Adipose tissue (tissue), 3 donors: ENCODE results near the gene GPR157. TPM values are rescaled to one million over a fixed set of nuclear protein-coding genes. Genes with fewer than 3 reads are reported as not detected.
"Not testable (repeated sequence)": the region's sequence is repeated elsewhere in the genome, so short reads cannot be mapped to it uniquely, and the experiment has no call there.

Source experiments
- H3K27ac ChIP-seq: one replicate; pipeline ENCODE4 v1.5.1; 2013; ENCODE audit warnings: low read depth, low read length
- WGBS, 3 donors: extraction: QIAGEN DNeasy Blood & Tissue Kit; methylation state at CpG; one replicate each; pipeline ENCODE4 v1.1.7; 2013; 5-methylcytosine and 5-hydroxymethylcytosine counted together
- polyA plus RNA-seq, 3 donors: library from polyadenylated mRNA; stranded (reverse); fragments of 200-250 nt; gene quantifications; one replicate each; pipeline ENCODE4 v1.2.3, GENCODE V29; 2013
- donor health status: healthy with polysubstance abuse.
- donor health status: Bipolar disorder and iron deficiency.
- donor health status: healthy.

The GPR157 gene
- polyA plus RNA-seq, 3 donors = 1.7 to 3.7 (median 2.2) TPM

DNA sequence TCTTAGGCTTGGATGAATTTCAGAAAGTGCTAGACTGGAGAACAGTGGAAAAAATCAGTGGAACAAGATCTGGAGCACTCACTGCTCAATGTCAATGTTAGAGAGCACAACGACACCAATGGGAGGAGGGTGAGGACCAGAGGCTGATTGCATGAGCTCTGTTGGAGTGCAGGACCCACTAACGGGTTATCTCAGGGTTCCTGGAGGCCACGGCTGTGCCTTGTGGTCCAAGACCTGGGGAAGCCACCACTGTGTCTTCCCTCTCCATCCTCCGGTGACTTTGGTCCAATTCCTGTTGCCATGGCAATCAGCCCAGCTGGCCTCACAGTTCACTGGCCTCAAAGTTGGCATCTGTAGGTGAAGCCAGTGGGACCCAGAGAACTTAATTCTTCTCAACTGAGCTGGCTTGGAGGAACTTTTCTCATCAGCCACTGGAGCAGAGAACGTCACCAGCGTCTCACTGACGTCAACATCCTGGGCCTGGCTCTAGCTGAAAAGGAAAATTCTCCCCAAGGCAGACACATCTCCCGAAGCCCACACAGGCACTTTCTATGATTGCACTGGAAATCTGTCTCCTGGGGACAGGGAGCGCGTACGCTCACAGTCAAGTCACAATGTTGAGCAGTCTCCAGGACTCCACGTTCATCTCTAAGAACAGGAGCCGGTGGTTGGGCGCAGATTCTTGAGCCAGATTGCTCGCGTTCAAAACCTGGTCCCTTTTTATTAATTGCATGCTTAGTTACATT is 21.9 kb upstream of the GPR157 start:
- WGBS, 3 donors = 62 to 74% (median 73%) methylated on average over 16 of the region's 16 CpGs
- no peak overlapping the region for H3K27ac ChIP-seq

DNA sequence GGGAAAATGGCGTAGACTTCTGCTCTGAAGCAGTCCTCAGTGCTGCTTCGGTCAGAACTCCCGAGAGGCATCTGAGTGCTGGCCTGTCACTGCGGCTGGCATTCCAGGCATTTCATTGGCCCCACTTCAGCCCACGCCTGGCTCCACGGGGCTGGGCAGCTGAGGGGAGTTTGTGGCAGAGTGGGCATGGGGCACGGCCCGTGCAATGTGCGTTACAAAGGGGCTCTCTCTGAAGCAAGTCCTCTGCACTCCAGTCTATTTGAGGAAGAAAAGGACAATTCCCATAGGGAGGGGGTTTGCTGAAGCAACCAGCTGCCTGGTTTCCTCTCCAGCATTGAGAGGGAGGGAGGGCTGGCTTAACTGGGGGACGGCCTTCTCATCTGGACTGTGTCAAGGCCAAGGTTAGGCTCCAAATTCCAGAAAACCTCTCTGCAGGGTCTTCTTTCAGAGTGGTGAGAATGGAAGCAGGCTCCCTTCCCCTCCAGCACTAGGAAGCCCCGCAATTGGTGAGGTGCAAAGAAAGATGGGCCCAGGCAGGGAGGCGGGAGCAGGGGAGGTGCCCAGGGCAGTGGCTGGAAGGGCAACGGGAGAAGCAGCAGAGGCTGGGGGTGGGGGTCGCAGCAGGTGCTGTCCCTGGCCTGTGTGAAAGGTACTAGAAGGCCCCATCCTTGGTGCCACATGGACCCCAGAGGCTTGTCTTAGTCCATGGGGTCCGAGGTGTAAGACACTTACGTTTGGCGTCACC is 21.1 kb upstream of the GPR157 start:
- 74 to 79% (median 76%) methylated on average over 17 of the region's 17 CpGs for WGBS, 3 donors
- no peak overlapping the region for H3K27ac ChIP-seq

DNA sequence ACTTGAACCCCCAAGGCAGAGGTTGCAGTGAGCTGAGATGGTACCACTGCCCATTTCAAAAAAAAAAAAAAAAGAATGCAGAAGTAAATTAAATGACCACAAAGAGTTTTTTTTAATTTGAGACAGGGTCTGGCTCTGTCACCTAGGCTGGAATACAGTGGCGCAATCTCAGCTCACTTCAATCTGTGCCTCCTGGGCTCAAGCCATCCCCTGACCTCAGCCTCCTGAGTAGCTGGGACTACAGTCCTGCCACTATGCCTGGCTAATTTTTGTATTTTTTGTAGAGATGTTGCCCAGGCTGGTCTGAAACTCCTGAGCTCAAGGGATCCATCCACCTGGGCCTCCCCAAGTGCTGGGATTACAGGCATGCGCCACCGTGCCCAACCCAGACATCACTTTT is 20.2 kb upstream of the GPR157 start:
- WGBS, 3 donors = 95 to 98% (median 97%) methylated on average over 3 of the region's 3 CpGs
- no peak overlapping the region for H3K27ac ChIP-seq

DNA sequence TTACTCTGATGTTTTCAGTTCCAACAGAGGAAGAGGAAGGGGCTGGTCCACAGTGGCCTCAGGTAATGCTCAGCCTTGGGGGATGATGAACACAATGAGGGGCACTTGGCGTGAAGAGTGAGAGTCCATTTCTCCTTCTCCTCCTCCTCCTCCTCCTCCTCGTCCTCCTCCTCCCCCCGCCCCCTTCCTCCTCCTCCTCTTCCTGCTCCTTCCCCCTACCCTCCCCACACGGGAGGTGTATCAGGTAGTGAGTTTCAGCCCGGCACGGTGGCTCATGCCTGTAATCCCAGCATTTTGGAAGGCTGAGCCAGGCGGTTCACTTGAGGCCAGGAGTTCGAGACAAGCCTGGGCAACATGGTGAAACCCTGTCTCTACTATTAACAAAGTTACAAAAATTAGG is 17.3 kb upstream of the GPR157 start:
- WGBS, 3 donors = 60 to 71% (median 61%) methylated on average over 8 of the region's 8 CpGs
- H3K27ac ChIP-seq = no peak overlapping the region

DNA sequence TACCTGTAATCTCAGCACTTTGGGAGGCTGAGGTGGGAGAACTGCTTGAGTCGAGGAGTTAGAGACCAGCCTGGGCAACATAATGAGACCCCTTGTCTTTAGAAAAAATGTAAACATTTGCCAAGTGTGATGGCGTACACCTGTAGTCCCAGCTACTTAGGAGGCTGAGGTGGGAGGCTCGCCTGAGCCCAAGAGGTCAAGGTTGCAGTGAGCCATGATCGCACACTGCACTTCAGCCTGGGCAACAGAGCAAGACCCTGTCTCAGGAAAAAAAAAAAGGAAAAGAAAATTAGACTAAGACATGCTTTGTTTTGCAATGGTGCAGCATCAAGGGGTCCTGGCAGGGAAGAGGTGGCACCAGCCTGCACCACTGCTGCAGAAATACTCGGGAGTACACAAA is 16.8 kb upstream of the GPR157 start:
- WGBS, 3 donors = 82 to 95% (median 89%) methylated on average over 5 of the region's 5 CpGs

DNA sequence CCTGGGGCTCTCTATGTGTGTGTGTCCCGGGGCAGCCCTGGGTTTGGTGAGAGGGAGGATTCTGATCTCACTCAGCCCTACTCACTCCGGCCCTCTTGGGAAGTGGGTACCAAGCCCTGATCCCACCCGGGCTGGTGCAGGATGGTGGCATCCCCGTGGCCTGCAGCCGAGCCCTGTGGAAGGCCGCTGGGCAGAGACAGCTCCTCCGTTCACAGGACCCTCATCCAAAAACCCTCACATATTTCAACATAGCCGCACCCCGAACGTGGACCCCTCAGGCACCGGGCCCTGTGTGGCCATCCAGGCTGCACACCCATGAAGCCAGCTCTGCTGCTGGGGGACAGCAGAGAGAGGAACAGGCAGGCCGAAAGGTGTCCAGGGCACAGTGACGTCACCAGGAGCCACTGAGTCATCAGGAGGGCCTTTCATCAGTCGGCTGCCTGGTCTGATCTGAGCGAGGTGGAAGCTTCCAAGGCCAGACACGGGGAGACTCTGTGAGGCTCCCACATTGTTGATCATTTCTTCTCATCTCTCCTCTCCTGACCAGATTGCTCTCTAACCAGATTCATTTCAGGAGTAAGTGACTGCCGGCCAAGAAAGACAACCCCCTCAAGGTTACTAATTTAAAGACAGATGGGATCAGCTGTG is 16.2 kb upstream of the GPR157 start:
- WGBS, 3 donors = 84% methylated on average over 17 of the region's 17 CpGs

More for the DNA sequence above, 16.8 kb upstream of the GPR157 start:
- H3K27ac ChIP-seq = no peak overlapping the region

DNA sequence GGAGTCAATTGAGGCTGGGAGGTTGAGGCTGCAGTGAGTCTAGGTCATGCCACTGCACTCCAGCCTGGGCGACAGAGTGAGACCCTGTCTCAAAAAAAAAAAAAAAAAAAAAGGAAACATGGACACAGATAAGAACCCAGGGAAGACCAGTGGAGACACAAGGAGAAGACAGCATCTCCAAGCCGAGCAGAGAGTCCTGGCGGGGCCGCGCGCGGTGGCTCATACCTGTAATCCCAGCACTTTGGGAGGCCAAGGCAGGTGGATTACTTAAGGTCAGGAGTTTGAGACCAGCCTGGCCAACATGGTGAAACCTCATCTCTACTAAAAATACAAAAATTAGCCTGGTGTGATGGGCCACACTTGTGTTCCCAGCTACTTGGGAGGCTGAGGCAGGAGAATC is 15.6 kb upstream of the GPR157 start:
- 95 to 97% (median 96%) methylated on average over 7 of the region's 7 CpGs for WGBS, 3 donors

More for the DNA sequence above, 16.2 kb upstream of the GPR157 start:
- no peak overlapping the region for H3K27ac ChIP-seq

GRCh38 chr1:9143250-9143649 is 14.3 kb upstream of the GPR157 start:
- no peak overlapping the region for H3K27ac ChIP-seq
- 55 to 73% (median 67%) methylated on average over 7 of the region's 7 CpGs for WGBS, 3 donors

More for the DNA sequence above, 15.6 kb upstream of the GPR157 start:
- not testable (repeated sequence) for H3K27ac ChIP-seq

DNA sequence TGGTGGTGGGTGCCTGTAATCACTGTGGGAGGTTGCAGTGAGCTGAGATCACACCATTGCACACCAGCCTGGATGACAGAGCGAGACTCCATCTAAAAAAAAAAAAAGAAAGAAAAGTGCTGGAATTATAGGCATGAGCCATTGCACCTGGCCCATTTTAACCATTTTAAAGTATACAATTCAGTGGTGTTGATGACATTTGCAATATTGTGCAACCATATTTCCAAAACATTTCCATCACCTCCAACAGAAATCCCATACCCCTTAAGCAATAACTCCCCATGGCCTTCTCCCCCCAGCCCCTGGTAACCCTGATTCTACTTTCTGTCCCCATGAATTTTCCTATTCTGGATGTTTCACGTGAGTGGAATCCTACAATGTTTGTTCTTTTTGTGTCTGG is 11.0 kb upstream of the GPR157 start:
- 86 to 91% (median 86%) methylated on average over 2 of the region's 2 CpGs for WGBS, 3 donors
- no peak overlapping the region for H3K27ac ChIP-seq

GRCh38 chr1:9136932-9137331 is 8.0 kb upstream of the GPR157 start:
- 72 to 85% (median 82%) methylated on average over 8 of the region's 8 CpGs for WGBS, 3 donors
- no peak overlapping the region for H3K27ac ChIP-seq

GRCh38 chr1:9135073-9135836 is 6.4 kb upstream of the GPR157 start:
- H3K27ac ChIP-seq = no peak overlapping the region
- 64 to 69% (median 66%) methylated on average over 10 of the region's 10 CpGs for WGBS, 3 donors

GRCh38 chr1:9133870-9134585 is 5.1 kb upstream of the GPR157 start:
- H3K27ac ChIP-seq = no peak overlapping the region
- WGBS, 3 donors = 27 to 56% (median 55%) methylated on average over 5 of the region's 5 CpGs

DNA sequence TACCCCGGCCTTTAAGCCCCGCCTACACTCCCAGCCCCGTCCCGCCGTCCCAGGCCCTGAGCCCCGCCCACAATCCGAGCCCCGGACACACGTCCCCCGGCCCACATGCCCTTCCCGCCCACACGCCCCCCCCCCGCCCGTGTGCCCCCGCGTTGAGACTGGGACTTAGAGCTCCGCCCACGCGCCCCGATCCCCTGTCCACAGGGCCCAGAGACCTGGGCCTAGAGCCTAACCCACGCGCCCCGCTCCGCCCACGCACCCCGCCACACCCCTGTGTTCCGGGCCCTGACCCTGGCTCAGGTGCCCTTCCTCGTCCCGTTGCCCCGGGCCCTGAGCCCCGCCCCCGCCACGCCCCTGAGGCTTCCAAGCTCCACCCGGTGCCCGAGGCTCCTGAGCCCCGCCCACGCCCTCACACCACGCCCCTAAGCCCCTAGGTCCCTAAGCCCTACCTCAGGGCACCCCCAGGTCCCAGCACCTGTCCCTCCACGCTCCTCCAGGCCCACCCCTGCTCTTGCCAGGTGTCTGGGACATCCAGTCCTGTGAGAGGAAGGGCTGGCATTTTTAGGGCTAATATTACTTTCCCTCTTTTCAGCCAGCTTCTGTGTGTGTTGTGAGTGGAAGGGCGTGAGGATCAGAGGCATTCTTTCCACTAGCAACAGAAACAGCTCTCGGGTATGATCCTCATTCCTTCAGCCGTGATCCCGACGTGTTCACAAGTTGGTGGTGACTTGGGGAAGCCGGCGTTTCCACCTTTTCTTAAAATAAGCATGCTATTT is 552 bp upstream of the GPR157 start:
- H3K27ac ChIP-seq = no peak overlapping the region
- WGBS, 3 donors = 6 to 8% (median 6%) methylated on average over 23 to 44 of the region's 46 CpGs

- 23 to 27% (median 25%) methylated on average over 16 of the region's 16 CpGs for WGBS, 3 donors
- H3K27ac ChIP-seq = no peak overlapping the region
Measured at GRCh38 chr1:9128166-9128519, 759 bp downstream of the GPR157 start.

- 48 to 75% (median 66%) methylated on average over 19 of the region's 19 CpGs for WGBS, 3 donors
- no peak overlapping the region for H3K27ac ChIP-seq
Measured at GRCh38 chr1:9127395-9128165, 1.3 kb downstream of the GPR157 start.

- WGBS, 3 donors = 55 to 94% (median 88%) methylated on average over 2 of the region's 2 CpGs
- H3K27ac ChIP-seq = no peak overlapping the region
Measured at GRCh38 chr1:9126511-9126910, 2.4 kb downstream of the GPR157 start.

DNA sequence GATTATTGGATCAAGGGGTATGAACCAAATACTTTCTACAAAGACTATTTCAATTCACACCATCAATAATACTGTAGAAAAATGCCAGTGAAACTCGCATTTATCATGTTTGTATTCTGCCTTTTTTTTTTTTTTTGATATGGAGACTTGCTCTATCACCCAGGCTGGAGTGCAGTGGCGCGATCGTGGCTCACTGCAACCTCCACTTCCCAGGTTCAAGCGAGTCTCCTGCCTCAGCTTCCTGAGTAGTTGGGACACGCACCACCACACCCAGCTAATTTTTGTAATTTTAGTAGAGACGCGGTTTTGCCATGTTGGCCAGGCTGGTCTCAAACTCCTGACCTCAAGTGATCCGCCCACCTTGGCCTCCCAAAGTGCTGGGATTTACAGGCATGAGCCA is 3.1 kb downstream of the GPR157 start:
- WGBS, 3 donors = 57 to 85% (median 58%) methylated on average over 9 of the region's 9 CpGs
- not testable (repeated sequence) for H3K27ac ChIP-seq
